ENCODE results near the gene GPHA2. TPM values are rescaled to one million over a fixed set of nuclear protein-coding genes. Genes with fewer than 3 reads are reported as not detected.

The GPHA2 gene
- total and polyA plus RNA-seq, 2 of the 13 experiments (the other 11 are each of a cell fraction or from before 2014, with no cell fraction given): 13.0 to 19.1 TPM

GRCh38 chr11:64893194-64894069 is 42.3 kb downstream of the GPHA2 start (continued):
- TF ChIP-seq ATF2 (CRISPR knock-in tag; IDR thresholded peaks at IDR 0.05): peak; percentile 70
- peak; percentile 47; the same call in 1 of the 2 replicates for TF ChIP-seq ZNF614 (CRISPR knock-in tag; IDR thresholded peaks at IDR 0.05; ENCODE audit: borderline replicate concordance)
- 0 out of 2 replicates have a peak, but pooled peaks have one; percentile 47 for TF ChIP-seq ZSCAN30 (CRISPR knock-in tag; IDR thresholded peaks at IDR 0.05)
- TF ChIP-seq HNRNPH1 (optimal IDR thresholded peaks at IDR 0.05; ENCODE audit: low read depth, low read length): peak; percentile 21
- no peak for TF ChIP-seq SRF (IDR thresholded peaks at IDR 0.05; ENCODE audit: low read depth, low read length)
- no peak for TF ChIP-seq MTF1 (CRISPR knock-in tag; IDR thresholded peaks at IDR 0.05)
- TF ChIP-seq, protein P1, sequence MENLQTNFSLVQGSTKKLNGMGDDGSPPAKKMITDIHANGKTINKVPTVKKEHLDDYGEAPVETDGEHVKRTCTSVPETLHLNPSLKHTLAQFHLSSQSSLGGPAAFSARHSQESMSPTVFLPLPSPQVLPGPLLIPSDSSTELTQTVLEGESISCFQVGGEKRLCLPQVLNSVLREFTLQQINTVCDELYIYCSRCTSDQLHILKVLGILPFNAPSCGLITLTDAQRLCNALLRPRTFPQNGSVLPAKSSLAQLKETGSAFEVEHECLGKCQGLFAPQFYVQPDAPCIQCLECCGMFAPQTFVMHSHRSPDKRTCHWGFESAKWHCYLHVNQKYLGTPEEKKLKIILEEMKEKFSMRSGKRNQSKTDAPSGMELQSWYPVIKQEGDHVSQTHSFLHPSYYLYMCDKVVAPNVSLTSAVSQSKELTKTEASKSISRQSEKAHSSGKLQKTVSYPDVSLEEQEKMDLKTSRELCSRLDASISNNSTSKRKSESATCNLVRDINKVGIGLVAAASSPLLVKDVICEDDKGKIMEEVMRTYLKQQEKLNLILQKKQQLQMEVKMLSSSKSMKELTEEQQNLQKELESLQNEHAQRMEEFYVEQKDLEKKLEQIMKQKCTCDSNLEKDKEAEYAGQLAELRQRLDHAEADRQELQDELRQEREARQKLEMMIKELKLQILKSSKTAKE (CRISPR knock-in tag; IDR thresholded peaks at IDR 0.05; ENCODE audit: borderline replicate concordance): peak; percentile 20; the same call in 1 of the 2 replicates
- TF ChIP-seq, protein P2, sequence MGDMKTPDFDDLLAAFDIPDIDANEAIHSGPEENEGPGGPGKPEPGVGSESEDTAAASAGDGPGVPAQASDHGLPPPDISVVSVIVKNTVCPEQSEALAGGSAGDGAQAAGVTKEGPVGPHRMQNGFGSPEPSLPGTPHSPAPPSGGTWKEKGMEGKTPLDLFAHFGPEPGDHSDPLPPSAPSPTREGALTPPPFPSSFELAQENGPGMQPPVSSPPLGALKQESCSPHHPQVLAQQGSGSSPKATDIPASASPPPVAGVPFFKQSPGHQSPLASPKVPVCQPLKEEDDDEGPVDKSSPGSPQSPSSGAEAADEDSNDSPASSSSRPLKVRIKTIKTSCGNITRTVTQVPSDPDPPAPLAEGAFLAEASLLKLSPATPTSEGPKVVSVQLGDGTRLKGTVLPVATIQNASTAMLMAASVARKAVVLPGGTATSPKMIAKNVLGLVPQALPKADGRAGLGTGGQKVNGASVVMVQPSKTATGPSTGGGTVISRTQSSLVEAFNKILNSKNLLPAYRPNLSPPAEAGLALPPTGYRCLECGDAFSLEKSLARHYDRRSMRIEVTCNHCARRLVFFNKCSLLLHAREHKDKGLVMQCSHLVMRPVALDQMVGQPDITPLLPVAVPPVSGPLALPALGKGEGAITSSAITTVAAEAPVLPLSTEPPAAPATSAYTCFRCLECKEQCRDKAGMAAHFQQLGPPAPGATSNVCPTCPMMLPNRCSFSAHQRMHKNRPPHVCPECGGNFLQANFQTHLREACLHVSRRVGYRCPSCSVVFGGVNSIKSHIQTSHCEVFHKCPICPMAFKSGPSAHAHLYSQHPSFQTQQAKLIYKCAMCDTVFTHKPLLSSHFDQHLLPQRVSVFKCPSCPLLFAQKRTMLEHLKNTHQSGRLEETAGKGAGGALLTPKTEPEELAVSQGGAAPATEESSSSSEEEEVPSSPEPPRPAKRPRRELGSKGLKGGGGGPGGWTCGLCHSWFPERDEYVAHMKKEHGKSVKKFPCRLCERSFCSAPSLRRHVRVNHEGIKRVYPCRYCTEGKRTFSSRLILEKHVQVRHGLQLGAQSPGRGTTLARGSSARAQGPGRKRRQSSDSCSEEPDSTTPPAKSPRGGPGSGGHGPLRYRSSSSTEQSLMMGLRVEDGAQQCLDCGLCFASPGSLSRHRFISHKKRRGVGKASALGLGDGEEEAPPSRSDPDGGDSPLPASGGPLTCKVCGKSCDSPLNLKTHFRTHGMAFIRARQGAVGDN (CRISPR knock-in tag; IDR thresholded peaks at IDR 0.05): peak; percentile 70
- TF ChIP-seq KDM2A (CRISPR knock-in tag; IDR thresholded peaks at IDR 0.05; ENCODE audit: borderline replicate concordance, low read depth): peak; percentile 61; the same call in 1 of the 2 replicates
- TF ChIP-seq GLI4 (CRISPR knock-in tag; IDR thresholded peaks at IDR 0.05; ENCODE audit: borderline replicate concordance): no peak
- peak; percentile 81; the same call in 1 of the 2 replicates for TF ChIP-seq ZNF441 (CRISPR knock-in tag; IDR thresholded peaks at IDR 0.05; ENCODE audit: borderline replicate concordance)
- TF ChIP-seq GZF1 (CRISPR knock-in tag; IDR thresholded peaks at IDR 0.05): 0 out of 2 replicates have a peak, but pooled peaks have one; percentile 22
- TF ChIP-seq JUND (CRISPR knock-in tag; IDR thresholded peaks at IDR 0.05): no peak
- TF ChIP-seq KDM5B (CRISPR knock-in tag; IDR thresholded peaks at IDR 0.05; ENCODE audit: borderline replicate concordance): no peak; the same call in 1 of the 2 replicates
- TF ChIP-seq SP2 (CRISPR knock-in tag; IDR thresholded peaks at IDR 0.05): peak; percentile 36
- peak; percentile 76; the same call in 1 of the 2 replicates for TF ChIP-seq ZNF788 (CRISPR knock-in tag; IDR thresholded peaks at IDR 0.05; ENCODE audit: borderline replicate concordance)
- no peak for TF ChIP-seq GPBP1L1 (CRISPR knock-in tag; IDR thresholded peaks at IDR 0.05)
- TF ChIP-seq MTERF4 (CRISPR knock-in tag; IDR thresholded peaks at IDR 0.05): no peak

All from HepG2 (cell line).